NCI-H1436 (cell line): ENCODE data around the gene PDE4B.
A peak's percentile ranks its signal among the peaks of the same experiment; 100 is the strongest.

Source experiments
- DNase-seq: peaks from one replicate; lab custom pipeline; 2025; lab: John Stamatoyannopoulos, UW

The PDE4B gene

GRCh38 chr1:66265268-66265667 lies 472.6 kb downstream of the PDE4B start:
- no peak for DNase-seq

GRCh38 chr1:66265796-66266195 lies 473.1 kb downstream of the PDE4B start:
- no peak for DNase-seq

- no peak for DNase-seq
These were observed 473.7 kb downstream of the PDE4B start for GRCh38 chr1:66266350-66266749.

- DNase-seq = no peak
These were observed 474.1 kb downstream of the PDE4B start for GRCh38 chr1:66266756-66267155.

GRCh38 chr1:66267201-66267940 lies 474.7 kb downstream of the PDE4B start:
- no peak for DNase-seq

GRCh38 chr1:66269222-66269621 lies 476.5 kb downstream of the PDE4B start:
- DNase-seq = no peak

- DNase-seq = no peak
These were observed 477.6 kb downstream of the PDE4B start for GRCh38 chr1:66270119-66270812.

- DNase-seq = peak; percentile 89
These were observed 478.7 kb downstream of the PDE4B start for GRCh38 chr1:66271216-66271903.

GRCh38 chr1:66271904-66272254 lies 479.2 kb downstream of the PDE4B start:
- DNase-seq = no peak

- DNase-seq = no peak
These were observed 481.0 kb downstream of the PDE4B start for GRCh38 chr1:66273656-66274055.

GRCh38 chr1:66274634-66275033 lies 481.9 kb downstream of the PDE4B start:
- DNase-seq = no peak

GRCh38 chr1:66275083-66275482 lies 482.4 kb downstream of the PDE4B start:
- DNase-seq = no peak

- no peak for DNase-seq
These were observed 482.9 kb downstream of the PDE4B start for GRCh38 chr1:66275601-66276023.

GRCh38 chr1:66276218-66276617 lies 483.5 kb downstream of the PDE4B start:
- no peak for DNase-seq

- peak; percentile 14 for DNase-seq
These were observed 485.7 kb downstream of the PDE4B start for GRCh38 chr1:66278260-66279021.

GRCh38 chr1:66281808-66282207 lies 489.1 kb downstream of the PDE4B start:
- DNase-seq = no peak

GRCh38 chr1:66282343-66282852 lies 489.7 kb downstream of the PDE4B start:
- DNase-seq = no peak

GRCh38 chr1:66282891-66283621 lies 490.4 kb downstream of the PDE4B start:
- DNase-seq = no peak

- no peak for DNase-seq
These were observed 490.9 kb downstream of the PDE4B start for GRCh38 chr1:66283622-66284041.

GRCh38 chr1:66284746-66285145 lies 492.1 kb downstream of the PDE4B start:
- no peak for DNase-seq

GRCh38 chr1:66285618-66286270 lies 493.0 kb downstream of the PDE4B start:
- DNase-seq = no peak
